A549 (cell line): Measurements from ENCODE around the gene AXDND1.

ENCODE experiments used
- EP300 ChIP-seq, 2 experiments: fragments of >200 bp; sonication (Bioruptor Twin); formaldehyde crosslinking; IDR thresholded peaks; 2 replicates in 1 of 2; 3 replicates in 1 of 2; pipeline ENCODE4 v1.6.1; 2016 to 2017
- TF ChIP-seq, protein P1 (sequence below): fragments of >200 bp; sonication (Bioruptor Twin); formaldehyde crosslinking; IDR thresholded peaks from 3 replicates; pipeline ENCODE4 v1.5.1; 2016

DNA sequence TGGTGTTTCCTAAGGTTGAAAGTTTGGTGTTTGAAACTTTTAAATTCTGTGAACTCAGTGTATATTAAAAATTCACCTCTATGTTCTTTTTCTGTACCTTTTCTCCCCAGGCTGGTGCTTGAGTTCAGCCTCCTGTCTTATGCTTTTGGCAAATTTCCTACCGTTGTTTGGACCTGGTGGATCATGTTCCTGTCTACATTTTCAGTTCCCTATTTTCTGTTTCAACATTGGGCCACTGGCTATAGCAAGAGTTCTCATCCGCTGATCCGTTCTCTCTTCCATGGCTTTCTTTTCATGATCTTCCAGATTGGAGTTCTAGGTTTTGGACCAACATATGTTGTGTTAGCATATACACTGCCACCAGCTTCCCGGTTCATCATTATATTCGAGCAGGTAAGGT is 24.9 kb upstream of the AXDND1 start:
- no peak for TF ChIP-seq EP300 (IDR thresholded peaks at IDR 0.05)
- TF ChIP-seq, protein P1, sequence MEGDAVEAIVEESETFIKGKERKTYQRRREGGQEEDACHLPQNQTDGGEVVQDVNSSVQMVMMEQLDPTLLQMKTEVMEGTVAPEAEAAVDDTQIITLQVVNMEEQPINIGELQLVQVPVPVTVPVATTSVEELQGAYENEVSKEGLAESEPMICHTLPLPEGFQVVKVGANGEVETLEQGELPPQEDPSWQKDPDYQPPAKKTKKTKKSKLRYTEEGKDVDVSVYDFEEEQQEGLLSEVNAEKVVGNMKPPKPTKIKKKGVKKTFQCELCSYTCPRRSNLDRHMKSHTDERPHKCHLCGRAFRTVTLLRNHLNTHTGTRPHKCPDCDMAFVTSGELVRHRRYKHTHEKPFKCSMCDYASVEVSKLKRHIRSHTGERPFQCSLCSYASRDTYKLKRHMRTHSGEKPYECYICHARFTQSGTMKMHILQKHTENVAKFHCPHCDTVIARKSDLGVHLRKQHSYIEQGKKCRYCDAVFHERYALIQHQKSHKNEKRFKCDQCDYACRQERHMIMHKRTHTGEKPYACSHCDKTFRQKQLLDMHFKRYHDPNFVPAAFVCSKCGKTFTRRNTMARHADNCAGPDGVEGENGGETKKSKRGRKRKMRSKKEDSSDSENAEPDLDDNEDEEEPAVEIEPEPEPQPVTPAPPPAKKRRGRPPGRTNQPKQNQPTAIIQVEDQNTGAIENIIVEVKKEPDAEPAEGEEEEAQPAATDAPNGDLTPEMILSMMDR = no peak
